Calu3 (cell line): ENCODE results near the gene TEX51. TPM values are rescaled to one million over a fixed set of nuclear protein-coding genes. Genes with fewer than 3 reads are reported as not detected.

ENCODE experiments used
- BruUV-seq: library from RNA; stranded (reverse); fragments of 400-500 nt; replicated peaks from 2 replicates; lab custom pipeline; 2021; lab: Mats Ljungman, UMichigan
- CTCF ChIA-PET: fragments of 300-600 bp; sonication (Branson Sonifier 250); formaldehyde crosslinking; loops from one replicate; lab custom pipeline; 2022; ENCODE audit warnings: antibody characterized with exemption; lab: Charles Lee
- DNase-seq: peaks from one replicate; pipeline ENCODE4 v3.0.0; 2022
- H3K27ac Mint-ChIP-seq: one replicate; pipeline ENCODE4 v1.8.0; 2022; ENCODE audit warnings: mixed read lengths; ENCODE audit not compliant: unreplicated experiment
- H3K27me3 Mint-ChIP-seq: one replicate; pipeline ENCODE4 v1.8.0; 2022; ENCODE audit warnings: mixed read lengths; ENCODE audit not compliant: unreplicated experiment
- H3K36me3 Mint-ChIP-seq: one replicate; pipeline ENCODE4 v1.8.0; 2022; ENCODE audit warnings: mild to moderate bottlenecking, moderate library complexity, mixed read lengths; ENCODE audit not compliant: insufficient read depth, unreplicated experiment
- H3K4me1 Mint-ChIP-seq: one replicate; pipeline ENCODE4 v1.8.0; 2022; ENCODE audit warnings: mild to moderate bottlenecking, low read depth, mixed read lengths; ENCODE audit not compliant: unreplicated experiment
- H3K4me3 Mint-ChIP-seq: one replicate; pipeline ENCODE4 v1.8.0; 2022; ENCODE audit warnings: mild to moderate bottlenecking, low read depth, moderate library complexity, mixed read lengths; ENCODE audit not compliant: unreplicated experiment
- H3K9me3 Mint-ChIP-seq: one replicate; pipeline ENCODE4 v1.8.0; 2022; ENCODE audit warnings: low read depth, mixed read lengths; ENCODE audit not compliant: unreplicated experiment
- intact Hi-C: fragments of 100-400 bp; cut with micrococcal nuclease; formaldehyde crosslinking; loops from one replicate; pipeline ENCODE4 v1.10.0; 2022; ENCODE audit not compliant: unreplicated experiment
- total RNA-seq: library from RNA; stranded (reverse); gene quantifications from 2 replicates; pipeline ENCODE4 v1.2.3, GENCODE V29; 2022
- TF ChIP-seq, protein P1 (sequence below): fragments of 200-600 bp; IDR thresholded peaks from one replicate; pipeline ENCODE4 v1.8.0; 2022; ENCODE audit warnings: antibody characterized with exemption; ENCODE audit not compliant: unreplicated experiment

TEX51 gene
- total RNA-seq, 1 experiment from 2014 or later, result not detected

GRCh38 chr2:126908721-126909177 lies 10.1 kb downstream of the TEX51 start:
- DNase-seq, result no peak
- H3K36me3 Mint-ChIP-seq, result no peaks in the 10 kb centered on the region
- no peaks in the 10 kb centered on the region for H3K4me1 Mint-ChIP-seq
- H3K9me3 Mint-ChIP-seq, result no peaks in the 10 kb centered on the region
- TF ChIP-seq, protein P1, sequence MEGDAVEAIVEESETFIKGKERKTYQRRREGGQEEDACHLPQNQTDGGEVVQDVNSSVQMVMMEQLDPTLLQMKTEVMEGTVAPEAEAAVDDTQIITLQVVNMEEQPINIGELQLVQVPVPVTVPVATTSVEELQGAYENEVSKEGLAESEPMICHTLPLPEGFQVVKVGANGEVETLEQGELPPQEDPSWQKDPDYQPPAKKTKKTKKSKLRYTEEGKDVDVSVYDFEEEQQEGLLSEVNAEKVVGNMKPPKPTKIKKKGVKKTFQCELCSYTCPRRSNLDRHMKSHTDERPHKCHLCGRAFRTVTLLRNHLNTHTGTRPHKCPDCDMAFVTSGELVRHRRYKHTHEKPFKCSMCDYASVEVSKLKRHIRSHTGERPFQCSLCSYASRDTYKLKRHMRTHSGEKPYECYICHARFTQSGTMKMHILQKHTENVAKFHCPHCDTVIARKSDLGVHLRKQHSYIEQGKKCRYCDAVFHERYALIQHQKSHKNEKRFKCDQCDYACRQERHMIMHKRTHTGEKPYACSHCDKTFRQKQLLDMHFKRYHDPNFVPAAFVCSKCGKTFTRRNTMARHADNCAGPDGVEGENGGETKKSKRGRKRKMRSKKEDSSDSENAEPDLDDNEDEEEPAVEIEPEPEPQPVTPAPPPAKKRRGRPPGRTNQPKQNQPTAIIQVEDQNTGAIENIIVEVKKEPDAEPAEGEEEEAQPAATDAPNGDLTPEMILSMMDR, result no peak
- intact Hi-C loops, result no loop called here
- CTCF ChIA-PET, result no interaction called here
- no TSS peak for BruUV-seq
- peaks cover 21% of the 10 kb centered on the region for H3K27me3 Mint-ChIP-seq
- no peak overlapping the region for H3K4me3 Mint-ChIP-seq
- H3K27ac Mint-ChIP-seq, result no peak overlapping the region

- TF ChIP-seq, protein P1, result no peak
- no peak overlapping the region for H3K27ac Mint-ChIP-seq
- intact Hi-C loops, result no loop called here
- H3K9me3 Mint-ChIP-seq, result no peaks in the 10 kb centered on the region
- DNase-seq, result no peak
- no peaks in the 10 kb centered on the region for H3K4me1 Mint-ChIP-seq
- no peak overlapping the region for H3K4me3 Mint-ChIP-seq
- no TSS peak for BruUV-seq
- H3K36me3 Mint-ChIP-seq, result no peaks in the 10 kb centered on the region
- peaks cover 21% of the 10 kb centered on the region for H3K27me3 Mint-ChIP-seq
- CTCF ChIA-PET, result no interaction called here
Measured at GRCh38 chr2:126909366-126909765, 10.7 kb downstream of the TEX51 start.

GRCh38 chr2:126909781-126910180 lies 11.1 kb downstream of the TEX51 start:
- Mint-ChIP-seq H3K9me3 (no peaks in the 10 kb centered on the region), H3K27me3 (peaks cover 21% of the 10 kb centered on the region), H3K36me3 (no peaks in the 10 kb centered on the region), H3K4me3 (no peak overlapping the region), H3K4me1 (no peaks in the 10 kb centered on the region), H3K27ac (no peak overlapping the region)
- intact Hi-C loops, result no loop called here
- DNase-seq, result no peak
- TF ChIP-seq, protein P1, result no peak
- CTCF ChIA-PET, result no interaction called here
- no TSS peak for BruUV-seq

GRCh38 chr2:126910637-126911036 lies 11.9 kb downstream of the TEX51 start:
- intact Hi-C loops, result no loop called here
- Mint-ChIP-seq H3K4me1 (no peaks in the 10 kb centered on the region), H3K4me3 (no peak overlapping the region), H3K9me3 (no peaks in the 10 kb centered on the region), H3K27ac (no peak overlapping the region), H3K36me3 (no peaks in the 10 kb centered on the region), H3K27me3 (peaks cover 23% of the 10 kb centered on the region)
- CTCF ChIA-PET, result no interaction called here
- no TSS peak for BruUV-seq
- DNase-seq, result no peak
- TF ChIP-seq, protein P1, result no peak
